GM12892 (cell line): ENCODE results near the gene SDHB.

Experiments used
- DNase-seq: peaks from one replicate; pipeline ENCODE4 v3.0.0; 2011; ENCODE audit not compliant: insufficient read length
- FAIRE-seq: peaks from 2 replicates; lab custom pipeline; 2011; peaks lifted over from hg19 to GRCh38; lab: Jason Lieb, UNC
- POLR2A ChIP-seq: IDR thresholded peaks from 2 replicates; pipeline ENCODE4 v1.6.1; 2011; ENCODE audit warnings: low read depth, low read length, control low read depth
- POLR2AphosphoS5 ChIP-seq: IDR thresholded peaks from 2 replicates; pipeline ENCODE4 v1.6.1; 2011; ENCODE audit warnings: low read depth, low read length, control low read depth
- TAF1 ChIP-seq: IDR thresholded peaks from 2 replicates; pipeline ENCODE4 v1.6.1; 2011; ENCODE audit warnings: low read depth, mild to moderate bottlenecking, control low read depth, low read length, borderline replicate concordance

The SDHB gene

DNA sequence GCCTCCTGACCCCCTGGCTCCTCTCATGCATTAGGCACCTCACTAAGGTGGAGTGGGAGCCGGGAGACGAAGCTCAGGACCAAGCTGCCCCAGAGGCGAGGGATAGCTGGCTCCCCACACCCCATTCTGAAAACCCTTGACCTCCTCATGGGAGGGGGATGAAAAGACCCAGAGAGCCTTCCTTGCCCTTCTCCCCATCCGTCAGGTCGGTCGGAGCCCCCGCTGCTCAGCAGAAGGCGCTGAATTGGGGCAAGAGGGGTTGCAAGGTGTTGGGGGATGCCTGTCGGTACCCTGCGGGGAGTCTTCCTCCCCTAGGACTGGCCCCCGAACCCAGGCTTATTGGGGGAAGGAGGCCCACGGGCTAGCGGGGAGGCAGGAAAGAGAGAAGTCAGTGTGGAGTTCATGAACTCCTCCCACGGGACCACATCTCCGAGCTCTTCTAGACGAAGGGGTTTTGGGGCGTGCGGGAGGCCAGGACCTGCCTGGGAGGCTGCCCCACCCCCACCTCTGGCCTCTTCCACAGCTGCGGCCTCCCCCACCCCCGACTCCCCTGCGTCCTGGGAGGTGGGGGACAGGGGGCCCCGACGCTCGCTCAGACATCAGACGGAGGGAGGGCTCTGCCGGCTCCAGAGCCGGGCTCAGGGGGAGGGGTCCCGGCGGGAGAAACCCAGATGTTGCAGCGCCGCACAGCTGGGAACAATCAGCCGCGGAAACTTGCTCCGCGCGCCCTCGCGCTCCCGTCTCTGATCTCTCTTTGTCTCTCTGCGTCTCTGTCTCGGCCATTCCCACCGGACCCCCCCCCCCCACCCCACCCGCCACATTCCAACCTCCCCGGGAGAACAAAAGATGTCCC, 74.1 kb downstream of the SDHB start:
- no peak for TF ChIP-seq POLR2AphosphoS5
- TF ChIP-seq TAF1 = no peak
- TF ChIP-seq POLR2A = no peak
- DNase-seq (no peak), FAIRE-seq (no peak)

DNA sequence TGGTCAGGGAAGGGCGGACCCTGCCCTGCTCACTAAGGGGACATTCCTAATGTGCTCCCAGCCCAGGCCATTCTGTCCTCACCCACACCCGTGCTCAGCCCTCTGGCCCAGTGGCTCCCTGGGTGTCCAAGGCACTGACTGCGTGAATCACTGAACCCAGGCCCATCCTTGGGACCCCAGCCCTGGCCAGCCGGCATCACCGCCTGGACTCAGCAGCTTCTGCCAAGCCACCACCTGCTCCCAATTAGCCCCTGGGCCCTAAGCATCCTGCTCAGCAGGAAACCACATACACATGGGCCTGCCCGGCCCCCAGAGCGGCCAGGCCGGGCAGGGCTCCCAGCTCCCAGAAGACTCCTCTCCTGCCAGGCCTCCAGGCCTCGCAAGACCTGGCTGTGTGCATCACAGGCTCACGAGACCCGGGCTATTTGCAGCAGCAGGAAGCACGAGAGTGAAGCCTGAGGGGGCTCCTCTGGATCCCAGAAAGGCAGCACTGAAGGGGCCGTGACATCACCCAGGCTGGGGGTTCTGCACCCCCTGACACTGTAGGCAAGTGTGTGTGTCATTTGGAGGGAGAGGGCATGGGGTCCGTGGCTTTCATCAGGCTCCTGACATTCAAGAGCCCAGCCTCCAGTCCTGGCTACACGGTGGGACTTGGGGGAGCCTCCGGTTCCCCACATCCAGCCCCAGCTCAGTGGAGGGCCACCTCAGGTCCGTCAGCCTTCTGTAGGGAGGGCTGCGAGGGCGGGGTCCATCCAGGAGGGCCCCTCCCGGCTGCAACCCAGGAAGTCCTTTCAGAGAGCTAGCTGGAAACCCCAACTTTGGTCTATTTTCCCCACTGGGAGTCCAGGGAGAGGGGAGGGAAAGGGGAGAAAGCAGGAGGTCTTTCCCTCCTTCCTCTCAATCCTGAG, 75.0 kb downstream of the SDHB start:
- no peak for TF ChIP-seq POLR2A
- TF ChIP-seq TAF1 = no peak
- no peak for TF ChIP-seq POLR2AphosphoS5
- FAIRE-seq (no peak), DNase-seq (no peak)

- DNase-seq (no peak), FAIRE-seq (no peak)
- TF ChIP-seq POLR2A = no peak
- no peak for TF ChIP-seq POLR2AphosphoS5
- TF ChIP-seq TAF1 = no peak
Observed at GRCh38 chr1:16978139-16978538, 75.7 kb downstream of the SDHB start.

- TF ChIP-seq POLR2A (no peak), POLR2AphosphoS5 (no peak), TAF1 (no peak)
- FAIRE-seq (no peak), DNase-seq (no peak)
Observed at GRCh38 chr1:16977377-16977776, 76.5 kb downstream of the SDHB start.

DNA sequence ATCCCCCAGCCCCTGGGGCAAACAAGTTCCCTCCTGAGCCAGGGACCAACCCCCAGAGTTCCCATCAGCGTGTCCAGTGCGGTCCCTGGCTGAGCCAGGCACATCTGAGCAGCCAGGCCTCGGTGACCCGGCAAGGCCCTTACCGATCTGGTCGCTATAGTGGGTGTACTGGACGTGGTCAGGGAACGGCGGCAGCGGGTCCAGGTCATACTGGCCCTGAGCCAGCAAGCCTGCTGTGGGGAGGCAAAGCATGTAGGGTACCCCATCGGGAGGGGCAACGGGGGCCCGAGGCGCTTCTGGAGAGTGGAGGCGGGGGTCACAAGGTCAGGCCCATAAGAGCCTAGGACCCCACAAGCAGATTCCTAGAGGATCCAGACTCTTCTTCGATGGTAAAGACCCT, 76.9 kb downstream of the SDHB start:
- TF ChIP-seq POLR2AphosphoS5 (no peak), POLR2A (no peak), TAF1 (no peak)
- DNase-seq (no peak), FAIRE-seq (no peak)

GRCh38 chr1:16975838-16976237, 78.0 kb downstream of the SDHB start:
- no peak for DNase-seq
- TF ChIP-seq POLR2A = no peak
- TF ChIP-seq TAF1 = no peak
- TF ChIP-seq POLR2AphosphoS5 = no peak
- FAIRE-seq = no peak

- DNase-seq (no peak), FAIRE-seq (no peak)
- TF ChIP-seq TAF1 = no peak
- TF ChIP-seq POLR2AphosphoS5 = no peak
- no peak for TF ChIP-seq POLR2A
Observed at GRCh38 chr1:16975211-16975610, 78.6 kb downstream of the SDHB start.

DNA sequence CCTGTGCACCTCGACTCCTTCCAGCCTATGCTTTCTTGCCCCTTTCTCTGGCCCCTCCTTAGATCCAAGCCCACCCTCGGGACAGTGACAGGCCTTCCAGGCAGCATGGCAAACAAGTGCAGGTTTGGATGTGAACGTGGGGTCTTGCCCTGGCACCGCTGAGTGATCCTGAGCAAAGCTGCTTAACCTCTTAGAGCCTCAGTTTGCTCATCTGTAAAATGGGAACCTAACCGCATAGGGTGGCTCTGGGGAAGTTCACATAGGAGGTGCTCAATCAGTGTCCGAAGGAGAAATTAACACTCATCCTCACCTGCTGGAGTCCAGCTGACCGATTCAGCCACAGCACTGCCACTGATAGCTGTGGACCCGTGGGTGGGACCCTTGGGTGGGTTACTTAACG, 80.6 kb downstream of the SDHB start:
- DNase-seq = no peak
- TF ChIP-seq TAF1 (no peak), POLR2AphosphoS5 (no peak), POLR2A (no peak)
- FAIRE-seq = no peak

DNA sequence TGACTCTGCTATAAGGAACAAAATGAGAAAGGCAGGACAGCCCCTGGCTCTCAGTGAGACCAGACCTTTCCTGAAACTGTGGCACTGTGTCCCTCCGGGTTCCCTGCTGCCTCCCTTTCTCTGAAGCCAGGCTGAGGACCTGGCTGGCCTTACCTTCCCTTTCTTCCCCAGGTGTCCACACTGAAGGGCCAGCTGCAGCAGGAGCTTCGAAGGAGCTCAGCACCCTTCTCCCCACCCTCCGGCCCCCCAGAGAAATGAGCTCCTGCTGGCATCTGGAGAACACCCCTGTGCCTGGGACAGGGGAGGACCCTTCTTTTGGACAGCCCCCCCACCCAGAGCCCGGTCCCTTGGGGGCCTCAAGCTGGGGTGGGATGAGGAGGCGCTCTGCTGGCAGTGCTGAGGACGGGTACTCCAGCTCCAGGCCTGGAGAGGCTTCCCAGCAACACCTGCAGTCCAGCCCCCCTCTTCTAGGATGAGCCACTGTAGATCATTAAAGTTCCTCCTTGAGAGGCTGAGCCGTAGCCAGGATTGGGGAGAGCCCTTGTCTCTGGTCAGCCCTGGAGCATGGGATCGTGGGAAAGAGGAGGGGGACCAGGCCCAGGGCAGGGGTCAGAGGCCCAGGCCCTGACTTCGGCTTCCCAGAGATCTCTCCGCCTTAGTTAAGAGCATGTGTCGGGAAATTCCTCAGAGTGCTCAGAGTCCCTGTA, 81.5 kb downstream of the SDHB start:
- TF ChIP-seq POLR2AphosphoS5 (no peak), TAF1 (no peak), POLR2A (no peak)
- no peak for FAIRE-seq
- no peak for DNase-seq

- TF ChIP-seq POLR2AphosphoS5 (no peak), POLR2A (no peak), TAF1 (no peak)
- DNase-seq (no peak), FAIRE-seq (no peak)
Observed at GRCh38 chr1:16971341-16972188, 82.3 kb downstream of the SDHB start.
